Esophagus squamous epithelium (tissue), 5 donors: ENCODE results near the gene PHLDA2. TPM values are rescaled to one million over a fixed set of nuclear protein-coding genes. Genes with fewer than 3 reads are reported as not detected.

ENCODE experiments used
- DNase-seq: peaks from one replicate; lab custom pipeline; 2025; lab: John Stamatoyannopoulos, UW
- H3K27ac ChIP-seq, 4 donors: fragments of 200-600 bp; sonication (generic); one replicate each; pipeline ENCODE4 v1.5.1; 2016 to 2019; ENCODE audit warnings: mild to moderate bottlenecking in 1 of 4
- H3K27me3 ChIP-seq, 4 donors: fragments of 200-600 bp; sonication (generic); 1 replicate in 3 of 4; 2 replicates in 1 of 4; pipeline versions ENCODE4 v1.5.1 to v1.6.0; 2017 to 2021; ENCODE audit warnings: antibody characterized with exemption in 1 of 4
- H3K36me3 ChIP-seq, 3 donors: fragments of 200-600 bp; sonication (generic); one replicate each; pipeline ENCODE4 v1.5.1; 2016 to 2019
- H3K4me1 ChIP-seq, 3 donors: fragments of 200-600 bp; sonication (generic); one replicate each; pipeline ENCODE4 v1.5.1; 2017 to 2019
- H3K4me3 ChIP-seq, 4 donors: fragments of 200-600 bp; sonication (generic); 1 replicate in 3 of 4; 2 replicates in 1 of 4; pipeline ENCODE4 v1.5.1; 2016 to 2019; ENCODE audit warnings: mild to moderate bottlenecking in 2 of 4, moderate library complexity in 1 of 4
- H3K9me3 ChIP-seq, 3 donors: fragments of 200-600 bp; sonication (generic); one replicate each; pipeline ENCODE4 v1.5.1; 2016 to 2019
- CTCF ChIP-seq, 6 experiments: fragments of 450-650 bp in 4 of 6; fragments of 200-600 bp in 2 of 6; sonication (generic) in 2 of 6; IDR thresholded peaks; one replicate each; pipeline ENCODE4 v1.5.1; 2016 to 2019; ENCODE audit warnings: antibody characterized with exemption in 6 of 6, mild to moderate bottlenecking in 4 of 6, moderate library complexity in 4 of 6
- POLR2A ChIP-seq, 4 donors: fragments of 450-650 bp; IDR thresholded peaks; one replicate each; pipeline ENCODE4 v1.6.1; 2017; ENCODE audit warnings: antibody characterized with exemption in 4 of 4, mild to moderate bottlenecking in 4 of 4, moderate library complexity in 3 of 4
- WGBS, 2 donors: methylation state at CpG; one replicate each; pipeline ENCODE4 v1.1.5; 2018; 5-methylcytosine and 5-hydroxymethylcytosine counted together
- intact Hi-C: fragments of 100-400 bp; cut with DNase I; formaldehyde crosslinking; loops from one replicate; pipeline ENCODE4 v1.15.0; 2022
- total RNA-seq, 4 donors: library from RNA; depleted of rRNA; stranded (reverse); fragments of >200 nt; gene quantifications; one replicate each; pipeline ENCODE4 v1.1.0, GENCODE V29; 2016
- donor health status: DM: yes; HTN: yes; CAD: no.

Gene PHLDA2
- total RNA-seq, 4 donors from 2014 or later: 10.2 to 39.2 (median 22.5) TPM

GRCh38 chr11:2924821-2925675 is 4.2 kb downstream of the PHLDA2 start:
- no peaks in the 10 kb centered on the region for H3K36me3 ChIP-seq
- no peak for DNase-seq
- peaks cover 20 to 47% (median 24%) of the 10 kb centered on the region in 3 donors for H3K4me1 ChIP-seq
- TF ChIP-seq CTCF (IDR thresholded peaks at IDR 0.05) (no peak), POLR2A (IDR thresholded peaks at IDR 0.05) (no peak)
- H3K4me3 ChIP-seq: no peak overlapping the region
- peak overlapping the region in 2 of 4 donors; percentile 7 to 33 for H3K27ac ChIP-seq
- intact Hi-C loops: no loop called here
- H3K27me3 ChIP-seq: peaks cover 0 to 31% (median 0%) of the 10 kb centered on the region in 4 donors
- WGBS, 2 donors: 85 to 96% methylated on average over 8 to 10 of the region's 30 CpGs
- no peaks in the 10 kb centered on the region for H3K9me3 ChIP-seq

GRCh38 chr11:2924381-2924780 is 4.8 kb downstream of the PHLDA2 start:
- H3K4me3 ChIP-seq: no peak overlapping the region
- TF ChIP-seq CTCF (IDR thresholded peaks at IDR 0.05): no peak
- no peak for TF ChIP-seq POLR2A (IDR thresholded peaks at IDR 0.05)
- WGBS, 2 donors: no CpG with 5 or more reads among the region's 10 CpGs
- H3K9me3 ChIP-seq: no peaks in the 10 kb centered on the region
- peaks cover 14 to 40% (median 18%) of the 10 kb centered on the region in 3 donors for H3K4me1 ChIP-seq
- H3K36me3 ChIP-seq: no peaks in the 10 kb centered on the region
- H3K27me3 ChIP-seq: peaks cover 0 to 24% (median 0%) of the 10 kb centered on the region in 4 donors
- intact Hi-C loops: no loop called here
- DNase-seq: no peak
- H3K27ac ChIP-seq: peak overlapping the region in 3 of 4 donors; percentile 7 to 33 (median 30)

- TF ChIP-seq CTCF (IDR thresholded peaks at IDR 0.05) (no peak), POLR2A (IDR thresholded peaks at IDR 0.05) (no peak)
- H3K27ac ChIP-seq: peak overlapping the region in 3 of 4 donors; percentile 0 to 33 (median 30)
- DNase-seq: no peak
- H3K4me1 ChIP-seq: peaks cover 14 to 34% (median 14%) of the 10 kb centered on the region in 3 donors
- H3K36me3 ChIP-seq: no peaks in the 10 kb centered on the region
- H3K27me3 ChIP-seq: peaks cover 0 to 17% (median 0%) of the 10 kb centered on the region in 4 donors
- intact Hi-C loops: no loop called here
- no peaks in the 10 kb centered on the region for H3K9me3 ChIP-seq
- WGBS, 2 donors: 86 to 90% methylated on average over 6 to 7 of the region's 22 CpGs
- H3K4me3 ChIP-seq: no peak overlapping the region
These were observed 5.5 kb downstream of the PHLDA2 start for GRCh38 chr11:2923446-2924375.

GRCh38 chr11:2922655-2923054 is 6.6 kb downstream of the PHLDA2 start:
- no peak for DNase-seq
- H3K4me1 ChIP-seq: peaks cover 4 to 23% (median 6%) of the 10 kb centered on the region in 3 donors
- intact Hi-C loops: no loop called here
- no peak overlapping the region for H3K27ac ChIP-seq
- H3K36me3 ChIP-seq: no peaks in the 10 kb centered on the region
- no peak overlapping the region for H3K4me3 ChIP-seq
- no CpG with 5 or more reads among the region's 3 CpGs for WGBS, 2 donors
- peaks cover 0 to 7% (median 0%) of the 10 kb centered on the region in 4 donors for H3K27me3 ChIP-seq
- TF ChIP-seq CTCF (IDR thresholded peaks at IDR 0.05) (no peak), POLR2A (IDR thresholded peaks at IDR 0.05) (no peak)
- no peaks in the 10 kb centered on the region for H3K9me3 ChIP-seq
